GM23338 (cell line): ENCODE measurements around the gene PKN3. TPM values are rescaled to one million over a fixed set of nuclear protein-coding genes. Genes with fewer than 3 reads are reported as not detected.

Source experiments
- ATAC-seq: fragments of 200-7000 bp; cut with Tn5 transposase; 3 replicates; pipeline ENCODE4 v1.9.1; 2020
- DNase-seq: peaks from one replicate; pipeline ENCODE4 v3.0.0-alpha.2; 2015; ENCODE audit warnings: low spot score
- H2AFZ ChIP-seq: fragments of 200-600 bp; sonication (generic); 2 replicates; pipeline ENCODE4 v1.8.0; 2016; ENCODE audit warnings: antibody characterized with exemption, mild to moderate bottlenecking, moderate library complexity
- H3F3A ChIP-seq: fragments of 200-600 bp; sonication (generic); replicated peaks from 2 replicates; pipeline ENCODE4 v1.8.0; 2017; ENCODE audit warnings: antibody characterized with exemption, mixed run types, low read depth
- H3K27ac ChIP-seq: fragments of 200-600 bp; sonication (generic); 2 replicates; pipeline ENCODE4 v1.6.1; 2016; ENCODE audit warnings: low read depth
- H3K27me3 ChIP-seq: fragments of 200-600 bp; sonication (generic); 2 replicates; pipeline ENCODE4 v1.8.0; 2016; ENCODE audit warnings: mild to moderate bottlenecking, mixed run types, moderate library complexity; ENCODE audit not compliant: insufficient read depth
- H3K36me3 ChIP-seq: fragments of 200-600 bp; sonication (generic); 2 replicates; pipeline ENCODE4 v1.8.0; 2016; ENCODE audit warnings: mild to moderate bottlenecking; ENCODE audit not compliant: insufficient read depth
- H3K4me1 ChIP-seq: fragments of 200-600 bp; sonication (generic); 2 replicates; pipeline ENCODE4 v1.8.0; 2016; ENCODE audit warnings: mild to moderate bottlenecking, moderate library complexity; ENCODE audit not compliant: insufficient read depth
- H3K4me2 ChIP-seq: fragments of 200-600 bp; sonication (generic); 2 replicates; pipeline ENCODE4 v1.7.1; 2017; ENCODE audit warnings: mixed run types
- H3K4me3 ChIP-seq: fragments of 200-600 bp; sonication (generic); 2 replicates; pipeline ENCODE4 v1.6.1; 2016; ENCODE audit warnings: mixed run types
- H3K79me2 ChIP-seq: fragments of 200-600 bp; sonication (generic); replicated peaks from 2 replicates; pipeline ENCODE4 v1.8.0; 2017; ENCODE audit warnings: mild to moderate bottlenecking; ENCODE audit not compliant: insufficient read depth
- H3K9me2 ChIP-seq: fragments of 200-600 bp; sonication (generic); 2 replicates; pipeline ENCODE4 v1.8.0; 2017; ENCODE audit not compliant: insufficient read depth
- H4K20me1 ChIP-seq: fragments of 200-600 bp; sonication (generic); replicated peaks from 2 replicates; pipeline ENCODE4 v1.8.0; 2017; ENCODE audit warnings: mild to moderate bottlenecking; ENCODE audit not compliant: insufficient read depth
- H3K27ac Mint-ChIP-seq: 2 replicates; pipeline ENCODE4 v1.8.0; 2020; ENCODE audit warnings: inconsistent platforms, mild to moderate bottlenecking, moderate library complexity, mixed read lengths
- H3K27me3 Mint-ChIP-seq: 3 replicates; pipeline ENCODE4 v1.8.0; 2022; ENCODE audit warnings: low read depth, mild to moderate bottlenecking, moderate library complexity, mixed read lengths, inconsistent platforms; ENCODE audit not compliant: insufficient read depth, poor library complexity
- H3K36me3 Mint-ChIP-seq: 3 replicates; pipeline ENCODE4 v1.8.0; 2021; ENCODE audit warnings: low read depth, mild to moderate bottlenecking, inconsistent platforms, moderate library complexity, mixed read lengths
- H3K4me1 Mint-ChIP-seq: 3 replicates; pipeline ENCODE4 v1.8.0; 2020; ENCODE audit warnings: mild to moderate bottlenecking, inconsistent platforms, mixed read lengths
- H3K4me3 Mint-ChIP-seq: 3 replicates; pipeline ENCODE4 v1.8.0; 2021; ENCODE audit warnings: moderate library complexity, mild to moderate bottlenecking, inconsistent platforms, mixed read lengths
- H3K9me3 Mint-ChIP-seq: 3 replicates; pipeline ENCODE4 v1.8.0; 2020; ENCODE audit warnings: moderate library complexity, mild to moderate bottlenecking, inconsistent platforms, mixed read lengths
- CREB1 ChIP-seq: fragments of 250-450 bp; sonication (Bioruptor Pico); IDR thresholded peaks from 2 replicates; pipeline ENCODE4 v1.5.0; 2020; ENCODE audit warnings: low read depth, mild to moderate bottlenecking, moderate library complexity
- CTCF ChIP-seq, 2 experiments: fragments of 200-600 bp in 1 of 2; sonication (generic) in 1 of 2; conservative IDR thresholded peaks; 2 replicates each; pipeline versions ENCODE4 v1.5.1 to v1.6.1; 2016 to 2017; ENCODE audit warnings: antibody characterized with exemption in 2 of 2, low read depth in 2 of 2, mild to moderate bottlenecking in 2 of 2, moderate library complexity in 1 of 2
- EZH2 ChIP-seq: fragments of 200-600 bp; sonication (generic); IDR thresholded peaks from one replicate; pipeline ENCODE4 v1.8.0; 2017; ENCODE audit warnings: antibody characterized with exemption, mild to moderate bottlenecking, low read depth; ENCODE audit not compliant: unreplicated experiment
- EZH2phosphoT487 ChIP-seq: fragments of 200-600 bp; sonication (generic); IDR thresholded peaks from one replicate; pipeline ENCODE4 v1.8.1; 2018; ENCODE audit warnings: antibody characterized with exemption; ENCODE audit not compliant: unreplicated experiment
- JUNB ChIP-seq: IDR thresholded peaks from one replicate; pipeline ENCODE4 v1.6.1; 2016; ENCODE audit warnings: antibody characterized with exemption; ENCODE audit not compliant: unreplicated experiment
- NANOG ChIP-seq: IDR thresholded peaks from 2 replicates; pipeline ENCODE4 v1.6.1; 2016; ENCODE audit warnings: antibody characterized with exemption, borderline replicate concordance
- POLR2AphosphoS5 ChIP-seq: IDR thresholded peaks from 2 replicates; pipeline ENCODE4 v1.6.1; 2016; ENCODE audit warnings: antibody characterized with exemption, low read depth
- STAT1 ChIP-seq: IDR thresholded peaks from one replicate; pipeline ENCODE4 v1.6.1; 2016; ENCODE audit warnings: antibody characterized with exemption; ENCODE audit not compliant: unreplicated experiment
- ZNF114 ChIP-seq: fragments of 250-450 bp; sonication (Bioruptor Pico); IDR thresholded peaks from 2 replicates; pipeline ENCODE4 v1.5.0; 2020; ENCODE audit warnings: mild to moderate bottlenecking, moderate library complexity
- ZNF331 ChIP-seq: fragments of 250-450 bp; sonication (Bioruptor Pico); IDR thresholded peaks from 2 replicates; pipeline ENCODE4 v1.5.0; 2020; ENCODE audit warnings: low read depth, mild to moderate bottlenecking, moderate library complexity
- ZNF462 ChIP-seq: fragments of 250-450 bp; sonication (Bioruptor Pico); IDR thresholded peaks from 2 replicates; pipeline ENCODE4 v1.5.0; 2020; ENCODE audit warnings: mild to moderate bottlenecking, moderate library complexity
- polyA plus RNA-seq: library from polyadenylated mRNA; unstranded; fragments of >200 nt; fragmentation: Nextera tagmentation; extraction: Ambion mirVana; gene quantifications from 2 replicates; pipeline ENCODE4 v1.2.1, GENCODE V29; 2016
- total RNA-seq: library from RNA; depleted of rRNA; stranded (reverse); fragments of >200 nt; shearing (Covaris generic); gene quantifications from 2 replicates; pipeline ENCODE4 v1.2.3, GENCODE V29; 2014
- TF ChIP-seq, protein P1 (sequence below): IDR thresholded peaks from one replicate; pipeline ENCODE4 v1.6.1; 2018; ENCODE audit warnings: antibody characterized with exemption; ENCODE audit not compliant: unreplicated experiment
- TF ChIP-seq, protein P2 (sequence below): IDR thresholded peaks from 2 replicates; pipeline ENCODE4 v1.6.1; 2016; ENCODE audit warnings: antibody characterized with exemption

Gene PKN3
- total and polyA plus RNA-seq, 2 experiments from 2014 or later: 6.2 to 17.7 TPM

- Histone ChIP-seq H3K36me3 (no peaks in the 10 kb centered on the region), H2AFZ (no peak overlapping the region), H3K27ac (no peak overlapping the region), H3K4me2 (no peak overlapping the region), H3K27me3 (no peaks in the 10 kb centered on the region), H3K79me2 (no peaks in the 10 kb centered on the region), H3K9me2 (no peaks in the 10 kb centered on the region), H4K20me1 (no peaks in the 10 kb centered on the region), H3K4me1 (no peaks in the 10 kb centered on the region), H3F3A (peaks cover 4% of the 10 kb centered on the region; the same call in 1 of the 2 replicates), H3K4me3 (no peak overlapping the region)
- H3K4me3 Mint-ChIP-seq: peak overlapping the region; percentile 14; the same call in 1 of the 3 replicates
- peaks cover 10% of the 10 kb centered on the region; the same call in 2 of the 3 replicates for H3K36me3 Mint-ChIP-seq
- H3K27me3 Mint-ChIP-seq: peaks cover 12% of the 10 kb centered on the region
- TF ChIP-seq ZNF331: no peak
- TF ChIP-seq STAT1: no peak
- TF ChIP-seq, protein P1, sequence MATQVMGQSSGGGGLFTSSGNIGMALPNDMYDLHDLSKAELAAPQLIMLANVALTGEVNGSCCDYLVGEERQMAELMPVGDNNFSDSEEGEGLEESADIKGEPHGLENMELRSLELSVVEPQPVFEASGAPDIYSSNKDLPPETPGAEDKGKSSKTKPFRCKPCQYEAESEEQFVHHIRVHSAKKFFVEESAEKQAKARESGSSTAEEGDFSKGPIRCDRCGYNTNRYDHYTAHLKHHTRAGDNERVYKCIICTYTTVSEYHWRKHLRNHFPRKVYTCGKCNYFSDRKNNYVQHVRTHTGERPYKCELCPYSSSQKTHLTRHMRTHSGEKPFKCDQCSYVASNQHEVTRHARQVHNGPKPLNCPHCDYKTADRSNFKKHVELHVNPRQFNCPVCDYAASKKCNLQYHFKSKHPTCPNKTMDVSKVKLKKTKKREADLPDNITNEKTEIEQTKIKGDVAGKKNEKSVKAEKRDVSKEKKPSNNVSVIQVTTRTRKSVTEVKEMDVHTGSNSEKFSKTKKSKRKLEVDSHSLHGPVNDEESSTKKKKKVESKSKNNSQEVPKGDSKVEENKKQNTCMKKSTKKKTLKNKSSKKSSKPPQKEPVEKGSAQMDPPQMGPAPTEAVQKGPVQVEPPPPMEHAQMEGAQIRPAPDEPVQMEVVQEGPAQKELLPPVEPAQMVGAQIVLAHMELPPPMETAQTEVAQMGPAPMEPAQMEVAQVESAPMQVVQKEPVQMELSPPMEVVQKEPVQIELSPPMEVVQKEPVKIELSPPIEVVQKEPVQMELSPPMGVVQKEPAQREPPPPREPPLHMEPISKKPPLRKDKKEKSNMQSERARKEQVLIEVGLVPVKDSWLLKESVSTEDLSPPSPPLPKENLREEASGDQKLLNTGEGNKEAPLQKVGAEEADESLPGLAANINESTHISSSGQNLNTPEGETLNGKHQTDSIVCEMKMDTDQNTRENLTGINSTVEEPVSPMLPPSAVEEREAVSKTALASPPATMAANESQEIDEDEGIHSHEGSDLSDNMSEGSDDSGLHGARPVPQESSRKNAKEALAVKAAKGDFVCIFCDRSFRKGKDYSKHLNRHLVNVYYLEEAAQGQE: no peak
- TF ChIP-seq CTCF (conservative IDR thresholded peaks at IDR 0.05; ENCODE audit: low read depth in 2 of 2): peak; percentile 90 to 98
- TF ChIP-seq, protein P2, sequence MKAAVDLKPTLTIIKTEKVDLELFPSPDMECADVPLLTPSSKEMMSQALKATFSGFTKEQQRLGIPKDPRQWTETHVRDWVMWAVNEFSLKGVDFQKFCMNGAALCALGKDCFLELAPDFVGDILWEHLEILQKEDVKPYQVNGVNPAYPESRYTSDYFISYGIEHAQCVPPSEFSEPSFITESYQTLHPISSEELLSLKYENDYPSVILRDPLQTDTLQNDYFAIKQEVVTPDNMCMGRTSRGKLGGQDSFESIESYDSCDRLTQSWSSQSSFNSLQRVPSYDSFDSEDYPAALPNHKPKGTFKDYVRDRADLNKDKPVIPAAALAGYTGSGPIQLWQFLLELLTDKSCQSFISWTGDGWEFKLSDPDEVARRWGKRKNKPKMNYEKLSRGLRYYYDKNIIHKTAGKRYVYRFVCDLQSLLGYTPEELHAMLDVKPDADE: no peak
- 0 out of 2 replicates have a peak, but pooled peaks have one; percentile 28 for TF ChIP-seq CREB1
- no peak for TF ChIP-seq EZH2phosphoT487
- 0 out of 2 replicates have a peak, but pooled peaks have one; percentile 18 for TF ChIP-seq POLR2AphosphoS5
- no peak for TF ChIP-seq JUNB
- no peak for TF ChIP-seq EZH2
- TF ChIP-seq ZNF114 (CRISPR knock-in tag): no peak
- TF ChIP-seq ZNF462: peak; percentile 16; the same call in 1 of the 2 replicates
- no peak for TF ChIP-seq NANOG
- peaks cover 11% of the 10 kb centered on the region; the same call in 2 of the 3 replicates for H3K4me1 Mint-ChIP-seq
- ATAC-seq (peak; percentile 95), DNase-seq (peak; percentile 98)
- H3K9me3 Mint-ChIP-seq: no peaks in the 10 kb centered on the region
- H3K27ac Mint-ChIP-seq: peak overlapping the region; percentile 46; the same call in 1 of the 2 replicates
Observed at GRCh38 chr9:128733256-128733655, 31.0 kb downstream of the PKN3 start.
